H1 (cell line): ENCODE measurements around the gene NT5C1A. TPM values are rescaled to one million over a fixed set of nuclear protein-coding genes. Genes with fewer than 3 reads are reported as not detected.

ENCODE experiments used
- CTCF ChIA-PET: fragments of 300-600 bp; sonication (Branson Sonifier 250); formaldehyde crosslinking; loops from one replicate; lab custom pipeline; 2021; ENCODE audit not compliant: partially characterized antibody; lab: Charles Lee
- POLR2A ChIA-PET: fragments of 300-600 bp; sonication (Branson Sonifier 250); formaldehyde crosslinking; loops from one replicate; lab custom pipeline; 2021; ENCODE audit warnings: inconsistent platforms; ENCODE audit not compliant: partially characterized antibody; lab: Charles Lee
- DNase-seq, 2 experiments: peaks; one replicate each; pipeline versions ENCODE4 v3.0.0 to v3.0.0-alpha.2; 2010 to 2022; ENCODE audit warnings: low spot score in 2 of 2, low read depth in 1 of 2, mixed read lengths in 1 of 2
- FAIRE-seq: peaks from 2 replicates; lab custom pipeline; 2011; peaks lifted over from hg19 to GRCh38; lab: Jason Lieb, UNC
- H2AFZ ChIP-seq: 2 replicates; pipeline ENCODE4 v1.8.1; 2012; ENCODE audit warnings: low read length, inconsistent platforms
- H2AK5ac ChIP-seq: 2 replicates; pipeline ENCODE4 v1.6.1; 2013; ENCODE audit warnings: low read depth, low read length
- H2BK120ac ChIP-seq: replicated peaks from 2 replicates; pipeline ENCODE3; 2013; ENCODE audit warnings: low read depth, low read length, inconsistent platforms
- H2BK12ac ChIP-seq: 2 replicates; pipeline ENCODE4 v1.6.1; 2013; ENCODE audit warnings: low read depth, low read length
- H2BK15ac ChIP-seq: 2 replicates; pipeline ENCODE4 v1.6.1; 2013; ENCODE audit warnings: low read length
- H2BK20ac ChIP-seq: 2 replicates; pipeline ENCODE4 v1.6.1; 2013; ENCODE audit warnings: low read length
- H2BK5ac ChIP-seq: 2 replicates; pipeline ENCODE4 v1.6.1; 2013; ENCODE audit warnings: low read depth, low read length
- H3K14ac ChIP-seq: 2 replicates; pipeline ENCODE4 v1.6.1; 2013; ENCODE audit warnings: inconsistent platforms; ENCODE audit not compliant: insufficient read length
- H3K18ac ChIP-seq: 2 replicates; pipeline ENCODE4 v1.6.1; 2013; ENCODE audit warnings: low read length; ENCODE audit errors: extremely low read depth
- H3K23ac ChIP-seq: 2 replicates; pipeline ENCODE4 v1.6.1; 2013; ENCODE audit warnings: inconsistent platforms; ENCODE audit not compliant: insufficient read length
- H3K23me2 ChIP-seq: 2 replicates; pipeline ENCODE4 v1.6.1; 2013; ENCODE audit warnings: low read depth, low read length
- H3K27ac ChIP-seq: 2 replicates; pipeline ENCODE4 v1.6.1; 2011; ENCODE audit warnings: low read depth, low read length, inconsistent platforms
- H3K27me3 ChIP-seq, 4 experiments: replicated peaks in 1 of 4; 1 replicate in 1 of 4; 2 replicates in 3 of 4; pipeline versions ENCODE4 v1.6.1 to v1.8.1; 2011 to 2013; ENCODE audit warnings: low read length in 3 of 4, mild to moderate bottlenecking in 3 of 4, inconsistent platforms in 2 of 4, mixed read lengths in 2 of 4, moderate library complexity in 1 of 4; ENCODE audit not compliant: control insufficient read depth in 3 of 4, insufficient read depth in 3 of 4; ENCODE audit errors: extremely low read depth in 1 of 4
- H3K36me3 ChIP-seq, 4 experiments: 2 replicates each; pipeline versions ENCODE4 v1.6.1 to v1.8.1; 2011 to 2013; ENCODE audit warnings: mild to moderate bottlenecking in 4 of 4, low read length in 3 of 4, moderate library complexity in 2 of 4, control low read depth in 1 of 4, inconsistent platforms in 1 of 4; ENCODE audit not compliant: insufficient read depth in 4 of 4, control insufficient read depth in 2 of 4
- H3K4ac ChIP-seq: replicated peaks from 2 replicates; pipeline ENCODE3; 2013; ENCODE audit warnings: low read length, low read depth, mixed read lengths, inconsistent platforms; ENCODE audit not compliant: insufficient read length
- H3K4me1 ChIP-seq, 4 experiments: replicated peaks in 1 of 4; 1 replicate in 1 of 4; 2 replicates in 3 of 4; pipeline versions ENCODE4 v1.6.1 to v1.8.1; 2011 to 2013; ENCODE audit warnings: low read length in 3 of 4, inconsistent platforms in 2 of 4, mixed read lengths in 1 of 4; ENCODE audit not compliant: insufficient read depth in 4 of 4, control insufficient read depth in 3 of 4
- H3K4me2 ChIP-seq, 2 experiments: 2 replicates each; pipeline versions ENCODE4 v1.6.1 to v1.8.1; 2011 to 2013; ENCODE audit warnings: low read depth in 2 of 2, low read length in 2 of 2, control low read depth in 1 of 2, inconsistent platforms in 1 of 2, mild to moderate bottlenecking in 1 of 2; ENCODE audit not compliant: insufficient read depth in 1 of 2
- H3K4me3 ChIP-seq, 4 experiments: fragments of 200-600, 300-600 bp in 1 of 4; sonication (generic), shearing (Covaris generic), sonication (Bioruptor Twin) in 1 of 4; 2 replicates each; pipeline versions ENCODE4 v1.5.1 to v1.8.1; 2011 to 2016; ENCODE audit warnings: low read length in 4 of 4, low read depth in 3 of 4, control low read depth in 2 of 4, inconsistent platforms in 2 of 4, mild to moderate bottlenecking in 2 of 4, mixed read lengths in 1 of 4, moderate library complexity in 1 of 4; ENCODE audit not compliant: insufficient read depth in 2 of 4; ENCODE audit errors: extremely low read depth in 1 of 4
- H3K56ac ChIP-seq: replicated peaks from 2 replicates; pipeline ENCODE3; 2013; ENCODE audit warnings: low read depth, mild to moderate bottlenecking, mixed read lengths, low read length, inconsistent platforms; ENCODE audit not compliant: insufficient read length
- H3K79me1 ChIP-seq: 2 replicates; pipeline ENCODE4 v1.6.1; 2013; ENCODE audit warnings: low read depth, low read length, control low read depth
- H3K79me2 ChIP-seq, 2 experiments: 2 replicates each; pipeline versions ENCODE4 v1.6.1 to v1.8.1; 2012 to 2013; ENCODE audit warnings: low read length in 2 of 2, mild to moderate bottlenecking in 2 of 2, inconsistent platforms in 1 of 2; ENCODE audit not compliant: insufficient read depth in 2 of 2, control insufficient read depth in 1 of 2
- H3K9ac ChIP-seq, 4 experiments: replicated peaks in 1 of 4; 1 replicate in 1 of 4; 2 replicates in 3 of 4; pipeline versions ENCODE4 v1.6.1 to v1.8.1; 2011 to 2013; ENCODE audit warnings: low read depth in 3 of 4, low read length in 3 of 4, control low read depth in 2 of 4, mild to moderate bottlenecking in 2 of 4, moderate library complexity in 2 of 4, inconsistent platforms in 1 of 4; ENCODE audit errors: extremely low read depth in 1 of 4
- H3K9me3 ChIP-seq, 2 experiments: 2 replicates each; pipeline versions ENCODE4 v1.6.1 to v1.8.1; 2012 to 2013; ENCODE audit warnings: mild to moderate bottlenecking in 2 of 2, moderate library complexity in 2 of 2, control low read depth in 1 of 2, inconsistent platforms in 1 of 2, low read depth in 1 of 2, low read length in 1 of 2, mixed read lengths in 1 of 2; ENCODE audit not compliant: insufficient read depth in 2 of 2
- H4K20me1 ChIP-seq, 2 experiments: replicated peaks in 1 of 2; 2 replicates each; pipeline versions ENCODE3 to v1.8.1; 2011 to 2013; ENCODE audit warnings: inconsistent platforms in 2 of 2, low read length in 2 of 2, mild to moderate bottlenecking in 1 of 2; ENCODE audit not compliant: insufficient read depth in 2 of 2, control insufficient read depth in 1 of 2
- H4K5ac ChIP-seq: 2 replicates; pipeline ENCODE4 v1.6.1; 2013; ENCODE audit warnings: low read length, low read depth, mixed read lengths, inconsistent platforms; ENCODE audit not compliant: insufficient read length
- H4K8ac ChIP-seq: 2 replicates; pipeline ENCODE4 v1.8.0; 2013; ENCODE audit warnings: mild to moderate bottlenecking, moderate library complexity, low read length, inconsistent platforms; ENCODE audit not compliant: insufficient read depth; ENCODE audit errors: extremely low read depth
- H4K91ac ChIP-seq: replicated peaks from 2 replicates; pipeline ENCODE3; 2013; ENCODE audit warnings: low read length, mixed read lengths, inconsistent platforms; ENCODE audit not compliant: insufficient read length
- BCL11A ChIP-seq, 2 experiments: IDR thresholded peaks; one replicate each; pipeline ENCODE4 v1.6.1; 2011; ENCODE audit warnings: low read depth in 2 of 2, low read length in 2 of 2, mild to moderate bottlenecking in 2 of 2
- CHD2 ChIP-seq: IDR thresholded peaks from 2 replicates; pipeline ENCODE4 v1.6.1; 2012; ENCODE audit warnings: low read length, improper control_type of control experiment
- CTBP2 ChIP-seq: IDR thresholded peaks from 2 replicates; pipeline ENCODE4 v1.7.0; 2011; ENCODE audit warnings: borderline replicate concordance, mild to moderate bottlenecking, moderate library complexity, mixed read lengths, low read length; ENCODE audit not compliant: insufficient read depth, insufficient read length
- EP300 ChIP-seq, 2 experiments: IDR thresholded peaks; 1 replicate in 1 of 2; 2 replicates in 1 of 2; pipeline ENCODE4 v1.6.1; 2011 to 2012; ENCODE audit warnings: low read depth in 2 of 2, low read length in 2 of 2, mild to moderate bottlenecking in 2 of 2, borderline replicate concordance in 1 of 2, inconsistent platforms in 1 of 2, moderate library complexity in 1 of 2
- GABPA ChIP-seq: IDR thresholded peaks from 2 replicates; pipeline ENCODE4 v1.6.1; 2011; ENCODE audit warnings: mild to moderate bottlenecking, low read length, moderate library complexity, borderline replicate concordance; ENCODE audit not compliant: insufficient read depth
- POLR2AphosphoS5 ChIP-seq: IDR thresholded peaks from 2 replicates; pipeline ENCODE4 v1.6.1; 2011; ENCODE audit warnings: low read depth, low read length
- RXRA ChIP-seq: IDR thresholded peaks from 2 replicates; pipeline ENCODE4 v1.6.1; 2011; ENCODE audit warnings: low read depth, mild to moderate bottlenecking, low read length, moderate library complexity; ENCODE audit not compliant: insufficient read depth
- SAP30 ChIP-seq: fragments of 300-600 bp; sonication (generic); IDR thresholded peaks from 2 replicates; pipeline ENCODE4 v1.7.1; 2012; ENCODE audit warnings: low read length, moderate library complexity, mild to moderate bottlenecking, inconsistent platforms; ENCODE audit not compliant: insufficient read depth, insufficient replicate concordance
- SP4 ChIP-seq: IDR thresholded peaks from 2 replicates; pipeline ENCODE4 v1.6.1; 2012; ENCODE audit warnings: low read length, inconsistent platforms
- USF2 ChIP-seq: IDR thresholded peaks from 2 replicates; pipeline ENCODE4 v1.6.1; 2011; ENCODE audit warnings: low read length, improper control_type of control experiment
- WGBS, 2 experiments: shearing (Covaris generic) in 1 of 2; methylation state at CpG; one replicate each; pipeline versions ENCODE4 v1.1.6 to v1.1.7; 2013 to 2015; ENCODE audit warnings: low lambda C conversion rate in 2 of 2, mixed read lengths in 2 of 2, inconsistent platforms in 1 of 2, low coverage in 1 of 2, missing lambda C conversion rate in 1 of 2; ENCODE audit not compliant: insufficient replicate concordance in 2 of 2, insufficient coverage in 1 of 2, insufficient read length in 1 of 2; ENCODE audit errors: extremely low coverage in 1 of 2, missing lambda C conversion rate in 1 of 2; 5-methylcytosine and 5-hydroxymethylcytosine counted together
- polyA plus RNA-seq, 7 experiments: library from polyadenylated mRNA; depleted of rRNA in 3 of 7; stranded (reverse) in 5 of 7; unstranded in 2 of 7; fragments of >200 nt in 5 of 7; fragments of 200-250 nt in 2 of 7; gene quantifications; 1 replicate in 5 of 7; 2 replicates in 1 of 7; 4 replicates in 1 of 7; pipeline versions ENCODE4 v1.2.1 to v1.2.3, GENCODE V29; 2011 to 2013; ENCODE audit warnings: missing spikeins in 2 of 7, mixed read lengths in 2 of 7
- total RNA-seq: library from RNA; stranded (reverse); fragmentation: NEBNext Ultra II Directional; extraction: Animal tissue kit (Norgen Biotek cat#: 25700); gene quantifications from 2 replicates; pipeline ENCODE4 v1.2.1, GENCODE V29; 2021

Gene NT5C1A
- total and polyA plus RNA-seq, 2 of the 8 experiments (the other 6 are each of a cell fraction or from before 2014, with no cell fraction given): not detected

DNA sequence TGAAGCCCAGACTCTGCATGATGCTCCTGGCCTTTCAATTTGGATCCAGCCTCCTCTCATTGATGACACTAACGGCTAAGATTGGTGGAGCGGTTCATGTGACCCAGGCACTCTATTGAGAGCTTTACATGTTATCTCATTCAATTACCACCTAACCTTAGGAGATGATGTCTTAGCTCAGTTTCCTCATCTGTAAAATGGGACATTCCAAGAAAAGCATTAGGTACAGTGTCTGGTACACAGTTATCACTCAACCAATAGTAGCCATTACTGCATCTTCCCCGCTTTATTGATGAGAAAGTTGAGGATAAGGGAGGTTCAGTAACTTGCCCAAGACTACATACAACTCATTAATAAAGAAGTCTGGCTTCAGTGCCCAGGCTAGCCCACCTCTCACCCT lies 49.5 kb downstream of the NT5C1A start:
- Histone ChIP-seq H3K23me2 (no peaks in the 10 kb centered on the region), H2BK20ac (no peak overlapping the region), H2BK12ac (no peak overlapping the region), H3K56ac (no peak overlapping the region), H4K20me1 (no peaks in the 10 kb centered on the region), H4K8ac (no peak overlapping the region), H3K36me3 (no peaks in the 10 kb centered on the region), H3K4ac (no peak overlapping the region), H3K18ac (no peak overlapping the region), H3K4me3 (no peak overlapping the region), H3K23ac (no peak overlapping the region), H2AK5ac (no peak overlapping the region), H3K4me1 (no peaks in the 10 kb centered on the region), H3K27ac (no peak overlapping the region), H2BK120ac (no peak overlapping the region), H3K4me2 (no peak overlapping the region), H2BK5ac (no peak overlapping the region), H4K91ac (no peak overlapping the region), H3K14ac (no peak overlapping the region), H2AFZ (no peak overlapping the region), H3K79me1 (no peaks in the 10 kb centered on the region), H3K9ac (no peak overlapping the region), H2BK15ac (no peak overlapping the region), H3K9me3 (0 out of 4 replicates have a peak, but pooled peaks cover 0 to 4% of the 10 kb centered on the region in 2 experiments), H4K5ac (no peak overlapping the region), H3K27me3 (peaks cover 0 to 5% (median 2%) of the 10 kb centered on the region in 4 experiments; a peak in 3 of 7 replicates), H3K79me2 (no peaks in the 10 kb centered on the region)
- ChIA-PET POLR2A (no interaction called here), CTCF (interaction anchor here (0.8 to 25.8 kb wide), 7 partner anchors 9 to 35 kb away, joined by 3 to 337 read pairs (median 32); partner anchors contain the start of gene HEYL)
- FAIRE-seq (no peak), DNase-seq (no peak)
- WGBS, 2 experiments: 93% methylated on average over 3 of the region's 3 CpGs; no CpG with 5 or more reads in 1 of the 2 experiments
- TF ChIP-seq SP4 (no peak), POLR2AphosphoS5 (no peak), GABPA (no peak), CTBP2 (no peak), BCL11A (IDR thresholded peaks at IDR 0.05; ENCODE audit: low read depth in 2 of 2, low read length in 2 of 2) (no peak), USF2 (no peak), RXRA (no peak), SAP30 (no peak), CHD2 (no peak), EP300 (IDR thresholded peaks at IDR 0.05; ENCODE audit: borderline replicate concordance in 1 of 2, low read depth in 2 of 2, low read length in 2 of 2) (no peak)
